GM19395 (cell line): ENCODE measurements around the gene CES3.
"Not testable (repeated sequence)": the region's sequence is repeated elsewhere in the genome, so short reads cannot be mapped to it uniquely, and the experiment has no call there.

Experiments used
- ATAC-seq: cut with Tn5 transposase; IDR thresholded peaks from one replicate; pipeline ENCODE4 v1.9.1; 2021; ENCODE audit warnings: mild to moderate bottlenecking, moderate library complexity; ENCODE audit not compliant: unreplicated experiment

The CES3 gene

DNA sequence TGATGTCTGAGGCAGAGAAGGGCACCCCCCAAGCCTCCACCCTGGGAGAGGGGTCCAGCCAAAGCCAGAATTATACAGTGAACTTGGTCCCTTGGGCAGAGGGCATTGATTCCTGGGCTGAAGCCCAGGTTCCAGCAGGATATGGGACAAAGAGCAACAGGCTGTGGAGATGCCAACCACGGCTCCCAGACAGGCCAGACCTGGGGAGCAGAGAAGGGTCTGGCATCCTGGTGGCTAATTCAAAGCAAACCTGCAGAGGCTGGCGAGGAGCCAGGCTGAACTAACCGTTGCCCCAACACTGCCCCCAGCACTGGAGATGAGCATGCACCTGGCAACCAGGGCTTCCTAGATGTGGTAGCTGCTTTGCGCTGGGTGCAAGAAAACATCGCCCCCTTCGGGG lies 3.0 kb downstream of the CES3 start:
- no peak for ATAC-seq

DNA sequence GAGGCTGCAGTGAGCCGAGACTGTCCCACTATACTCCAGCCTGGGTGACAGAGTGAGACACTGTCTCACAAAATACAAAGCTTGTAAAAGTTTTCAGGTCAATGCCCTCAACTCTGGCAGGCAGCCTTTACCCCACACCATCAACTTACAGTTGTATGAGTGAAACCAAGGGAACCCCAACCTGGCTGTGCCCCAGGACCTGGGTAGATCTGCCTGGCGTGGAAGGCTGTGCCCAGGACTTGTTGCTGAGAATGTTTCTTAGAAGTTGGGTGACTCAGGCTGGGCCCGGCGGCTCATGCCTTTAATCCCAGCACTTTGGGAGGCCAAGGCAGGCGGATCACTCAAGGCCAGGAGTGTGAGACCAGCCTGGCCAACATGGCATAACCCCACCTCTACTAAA lies 7.8 kb downstream of the CES3 start:
- ATAC-seq: no peak

DNA sequence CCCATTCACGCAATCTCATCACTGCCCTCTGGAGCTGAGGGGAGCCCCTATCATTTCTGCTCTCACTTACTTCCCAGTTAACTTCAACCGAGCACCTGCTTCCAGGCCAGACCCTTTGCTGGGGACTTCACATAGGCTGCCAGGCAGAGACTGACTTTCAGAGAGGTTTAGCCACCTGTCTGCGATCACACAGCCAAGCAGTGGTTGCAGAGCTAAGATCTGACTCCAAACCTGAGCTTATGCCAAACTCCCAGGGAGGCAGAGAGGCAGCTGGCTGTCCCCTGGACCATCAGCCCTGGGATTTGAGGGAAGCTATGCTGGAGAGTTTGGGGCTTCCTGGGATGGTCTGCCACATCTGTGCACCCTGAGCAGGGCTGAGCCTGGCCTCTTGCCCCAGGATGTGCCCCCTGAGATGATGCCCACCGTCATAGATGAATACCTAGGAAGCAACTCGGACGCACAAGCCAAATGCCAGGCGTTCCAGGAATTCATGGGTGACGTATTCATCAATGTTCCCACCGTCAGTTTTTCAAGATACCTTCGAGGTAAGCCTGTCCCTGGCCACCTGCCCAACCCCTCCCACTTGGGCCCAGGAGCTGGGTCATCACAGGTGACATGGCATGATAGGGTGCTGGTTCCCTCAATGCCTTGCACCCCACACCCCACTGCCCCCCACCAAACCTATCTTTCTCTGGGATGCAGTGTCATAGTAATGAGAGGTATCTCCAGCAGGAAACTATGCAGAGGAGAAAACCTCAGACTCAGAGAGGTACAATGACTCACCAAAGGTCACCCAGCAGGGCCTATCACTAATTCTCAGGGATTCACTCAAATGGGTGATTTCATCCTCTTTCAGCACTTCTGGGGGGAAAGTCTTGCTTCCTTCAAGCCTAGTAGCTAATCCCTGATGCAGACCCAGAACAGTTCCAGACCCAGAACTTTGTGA lies 10.0 kb downstream of the CES3 start:
- no peak for ATAC-seq

DNA sequence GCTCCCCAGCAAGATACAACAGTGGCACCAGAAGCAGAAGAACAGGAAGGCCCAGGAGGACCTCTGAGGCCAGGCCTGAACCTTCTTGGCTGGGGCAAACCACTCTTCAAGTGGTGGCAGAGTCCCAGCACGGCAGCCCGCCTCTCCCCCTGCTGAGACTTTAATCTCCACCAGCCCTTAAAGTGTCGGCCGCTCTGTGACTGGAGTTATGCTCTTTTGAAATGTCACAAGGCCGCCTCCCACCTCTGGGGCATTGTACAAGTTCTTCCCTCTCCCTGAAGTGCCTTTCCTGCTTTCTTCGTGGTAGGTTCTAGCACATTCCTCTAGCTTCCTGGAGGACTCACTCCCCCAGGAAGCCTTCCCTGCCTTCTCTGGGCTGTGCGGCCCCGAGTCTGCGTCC lies 11.9 kb downstream of the CES3 start:
- no peak for ATAC-seq

DNA sequence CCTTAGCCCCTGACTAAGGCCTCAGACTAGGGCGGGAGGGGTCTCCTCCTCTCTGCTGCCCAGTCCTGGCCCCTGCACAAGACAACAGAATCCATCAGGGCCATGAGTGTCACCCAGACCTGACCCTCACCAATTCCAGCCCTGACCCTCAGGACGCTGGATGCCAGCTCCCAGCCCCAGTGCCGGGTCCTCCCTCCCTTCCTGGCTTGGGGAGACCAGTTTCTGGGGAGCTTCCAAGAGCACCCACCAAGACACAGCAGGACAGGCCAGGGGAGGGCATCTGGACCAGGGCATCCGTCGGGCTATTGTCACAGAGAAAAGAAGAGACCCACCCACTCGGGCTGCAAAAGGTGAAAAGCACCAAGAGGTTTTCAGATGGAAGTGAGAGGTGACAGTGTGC lies 12.7 kb downstream of the CES3 start:
- no peak for ATAC-seq

DNA sequence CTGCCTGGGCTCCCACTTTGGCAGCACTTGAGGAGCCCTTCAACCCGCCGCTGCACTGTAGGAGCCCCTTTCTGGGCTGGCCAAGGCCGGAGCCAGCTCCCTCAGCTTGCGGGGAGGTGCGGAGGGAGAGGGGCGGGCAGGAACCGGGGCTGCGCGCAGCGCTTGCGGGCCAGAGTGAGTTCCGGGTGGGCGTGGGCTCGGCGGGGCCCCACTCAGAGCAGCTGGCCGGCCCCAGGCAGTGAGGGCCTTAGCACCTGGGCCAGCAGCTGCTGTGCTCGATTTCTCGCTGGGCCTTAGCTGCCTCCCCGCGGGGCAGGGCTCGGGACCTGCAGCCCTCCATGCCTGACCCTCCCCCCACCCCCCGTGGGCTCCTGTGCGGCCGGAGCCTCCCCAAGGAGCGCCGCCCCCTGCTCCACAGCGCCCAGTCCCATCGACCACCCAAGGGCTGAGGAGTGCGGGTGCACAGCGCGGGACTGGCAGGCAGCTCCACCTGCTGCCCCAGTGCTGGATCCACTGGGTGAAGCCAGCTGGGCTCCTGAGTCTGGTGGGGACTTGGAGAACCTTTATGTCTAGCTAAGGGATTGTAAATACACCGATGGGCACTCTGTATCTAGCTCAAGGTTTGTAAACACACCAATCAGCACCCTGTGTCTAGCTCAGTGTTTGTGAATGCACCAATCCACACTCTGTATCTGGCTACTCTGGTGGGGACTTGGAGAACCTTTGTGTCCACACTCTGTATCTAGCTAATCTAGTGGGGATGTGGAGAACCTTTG lies 13.3 kb downstream of the CES3 start:
- ATAC-seq: not testable (repeated sequence)

DNA sequence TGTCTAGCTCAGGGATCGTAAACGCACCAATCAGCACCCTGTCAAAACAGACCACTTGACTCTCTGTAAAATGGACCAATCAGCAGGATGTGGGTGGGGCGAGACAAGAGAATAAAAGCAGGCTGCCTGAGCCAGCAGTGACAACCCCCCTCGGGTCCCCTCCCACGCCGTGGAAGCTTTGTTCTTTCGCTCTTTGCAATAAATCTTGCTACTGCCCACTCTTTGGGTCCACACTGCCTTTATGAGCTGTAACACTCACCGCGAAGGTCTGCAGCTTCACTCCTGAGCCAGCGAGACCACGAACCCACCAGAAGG lies 13.8 kb downstream of the CES3 start:
- ATAC-seq: not testable (repeated sequence)

DNA sequence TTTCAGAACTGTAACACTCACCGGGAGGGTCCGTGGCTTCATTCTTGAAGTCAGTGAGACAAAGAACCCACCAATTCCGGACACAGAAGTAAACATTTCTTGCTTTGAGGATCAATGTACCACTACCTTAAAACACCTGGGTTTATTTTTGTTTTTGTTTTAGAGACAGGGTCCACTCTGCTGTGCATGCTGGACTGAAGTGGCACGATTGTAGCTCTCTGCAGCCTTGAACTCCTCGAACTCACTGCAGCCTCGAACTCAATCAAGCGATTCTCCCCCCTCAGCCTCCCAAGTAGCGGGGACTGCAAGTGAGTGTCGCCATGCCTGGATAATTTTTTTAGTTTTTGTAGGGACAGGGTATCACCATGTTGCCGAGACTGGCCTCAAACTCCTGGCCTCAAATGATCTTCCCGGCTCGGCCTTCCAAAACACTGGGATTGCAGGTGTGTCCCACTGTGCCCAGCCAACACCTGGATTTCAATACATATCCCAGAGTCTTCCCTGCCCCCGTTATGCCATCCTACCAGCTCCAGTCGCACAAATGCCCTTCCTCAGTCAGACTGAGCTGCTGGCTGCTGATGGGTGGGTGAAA lies 14.3 kb downstream of the CES3 start:
- no peak for ATAC-seq

DNA sequence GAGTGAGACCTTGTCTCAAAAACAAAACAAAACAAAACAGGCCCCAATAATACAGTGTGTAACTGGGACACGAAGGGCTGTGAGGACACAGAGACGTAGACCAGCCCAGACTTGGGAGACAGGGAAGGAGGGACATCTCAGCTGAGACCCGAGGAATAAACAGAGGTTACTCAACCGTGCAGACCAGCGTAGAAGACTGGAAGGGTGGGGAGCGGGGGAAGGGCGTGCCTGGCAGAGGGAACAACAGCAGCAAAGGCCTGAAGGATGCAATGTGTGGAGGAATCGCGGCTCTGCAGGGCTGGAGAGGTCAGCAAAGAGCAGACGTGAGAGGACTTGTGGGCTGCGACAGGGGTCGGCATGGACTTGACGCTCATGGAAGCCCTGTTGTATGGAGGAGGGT lies 15.7 kb downstream of the CES3 start:
- no peak for ATAC-seq

DNA sequence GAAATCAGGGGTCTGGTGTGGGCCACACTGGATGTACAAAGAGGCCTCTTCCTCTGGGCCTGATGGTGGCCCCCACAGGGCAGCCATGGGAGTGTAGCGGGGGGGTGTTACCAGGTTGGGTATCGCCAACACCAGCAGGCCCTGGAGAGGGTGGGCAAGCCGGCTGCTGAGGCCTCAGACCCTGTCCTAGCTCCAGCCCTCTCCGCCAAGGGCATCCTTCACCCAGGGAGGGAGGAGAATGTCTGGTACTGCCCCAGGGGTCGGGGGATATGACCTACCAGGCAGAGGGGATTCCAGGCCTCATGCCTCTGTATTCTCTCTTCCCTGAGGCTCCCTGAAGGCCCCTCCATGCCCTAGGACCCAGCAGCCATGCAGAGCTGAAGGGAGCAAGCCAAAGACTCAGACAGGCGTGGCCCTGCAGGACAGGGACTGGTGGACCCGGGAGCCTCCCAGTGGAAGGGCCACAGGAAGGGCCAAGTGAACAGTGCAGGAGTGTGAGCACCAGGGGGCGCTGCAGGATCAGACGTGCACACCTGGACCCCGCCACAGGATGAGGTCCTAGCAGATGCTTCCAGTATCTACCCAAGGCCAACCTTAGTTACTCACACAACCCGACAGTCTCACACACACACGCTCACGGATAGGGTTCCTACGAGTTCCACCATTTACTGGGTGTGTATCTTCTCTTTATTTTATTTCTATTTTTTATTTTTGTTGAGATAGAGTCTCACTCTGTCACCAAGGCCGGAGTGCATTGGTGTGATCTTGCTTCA lies 16.5 kb downstream of the CES3 start:
- ATAC-seq: no peak

DNA sequence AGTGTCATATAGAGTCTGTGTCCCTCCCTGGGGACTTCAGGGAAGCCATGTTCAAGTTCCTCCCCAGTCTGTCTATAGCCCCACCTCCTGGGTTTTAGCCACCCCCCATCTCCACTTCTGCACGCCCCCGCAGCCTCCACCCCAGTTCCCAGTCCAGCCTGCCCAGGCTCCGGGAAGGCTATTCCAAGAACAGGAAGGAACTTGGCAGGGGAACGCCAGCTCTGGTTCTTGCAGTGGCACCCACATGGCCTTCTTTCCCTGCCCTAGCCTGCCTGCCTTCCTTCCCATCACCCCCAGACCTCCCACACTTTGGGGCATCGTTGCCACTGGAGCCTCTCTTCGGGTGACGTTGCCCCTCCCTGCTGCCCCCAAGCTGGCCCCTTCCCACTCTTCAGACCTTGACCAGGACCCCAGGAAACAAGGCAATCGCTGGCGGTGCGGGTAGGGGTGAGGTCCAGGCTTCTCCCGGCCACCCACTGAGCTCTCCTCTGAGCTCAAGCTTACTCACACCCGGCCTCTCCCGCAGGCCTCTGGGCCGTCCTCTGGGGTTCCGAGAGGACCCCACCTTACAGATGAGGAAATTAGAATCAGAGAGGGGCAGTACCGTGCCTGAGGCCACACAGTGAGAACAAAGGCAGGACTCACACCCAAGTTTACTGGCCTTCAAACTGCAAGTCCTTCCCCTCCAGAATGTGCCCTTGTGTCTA lies 18.1 kb downstream of the CES3 start:
- ATAC-seq: no peak

DNA sequence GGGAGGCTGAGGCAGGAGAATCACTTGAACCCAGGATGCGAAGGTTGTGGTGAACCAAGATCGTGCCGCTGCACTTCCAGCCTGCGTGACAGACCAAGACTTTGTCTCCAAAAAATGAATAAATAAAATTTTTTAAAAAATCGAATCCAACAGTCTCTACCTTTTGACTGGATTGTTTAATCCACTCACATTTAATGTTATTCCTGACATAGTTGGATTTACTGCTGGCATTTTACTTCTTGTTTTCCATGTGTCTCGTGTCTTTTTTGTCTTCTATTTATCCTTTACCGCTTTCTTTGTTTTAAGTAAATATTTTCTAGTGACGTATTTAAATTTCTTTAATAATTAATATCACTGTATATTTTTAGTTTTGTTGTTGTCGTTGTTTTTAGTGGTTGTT lies 22.0 kb downstream of the CES3 start:
- ATAC-seq: no peak

DNA sequence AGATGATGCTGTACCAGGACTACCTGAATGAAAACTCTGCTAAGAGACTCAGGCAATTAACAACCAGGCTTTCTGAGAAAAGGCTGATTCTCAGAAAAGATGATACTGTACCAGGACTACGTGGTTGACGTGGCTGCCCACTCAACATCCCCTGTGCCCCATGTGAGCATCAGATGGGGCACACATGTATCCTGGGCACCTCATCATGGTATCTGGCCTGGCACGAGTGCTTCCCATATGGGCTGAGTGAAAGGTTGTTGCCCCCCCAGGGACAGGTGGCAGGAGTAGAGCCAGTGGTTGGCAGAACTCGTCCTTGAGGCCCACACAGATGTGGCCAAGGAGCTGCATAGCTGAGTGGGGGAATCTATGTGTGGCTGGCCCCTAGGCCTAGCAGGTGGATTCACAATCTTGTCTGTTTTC lies 23.8 kb downstream of the CES3 start:
- ATAC-seq: no peak

DNA sequence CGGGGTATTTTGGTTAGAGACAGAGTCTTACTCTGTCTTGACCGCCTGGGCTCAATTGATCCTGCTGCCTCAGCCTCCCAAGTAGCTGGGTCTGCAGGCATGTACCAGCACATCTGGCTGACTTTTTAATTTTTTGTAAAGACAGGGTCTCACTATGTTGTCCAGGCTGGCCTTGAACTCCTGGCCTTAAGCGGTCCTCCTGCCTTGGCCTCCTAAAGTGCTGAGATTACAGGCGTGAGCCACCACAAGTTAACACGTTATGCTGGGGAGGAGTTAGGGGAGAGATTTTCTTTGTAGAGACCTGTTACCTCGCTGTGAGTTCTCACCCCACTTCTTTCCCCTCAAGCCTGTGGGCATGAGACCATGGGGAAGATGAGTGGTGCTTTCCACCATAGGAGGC lies 25.5 kb downstream of the CES3 start:
- ATAC-seq: no peak

DNA sequence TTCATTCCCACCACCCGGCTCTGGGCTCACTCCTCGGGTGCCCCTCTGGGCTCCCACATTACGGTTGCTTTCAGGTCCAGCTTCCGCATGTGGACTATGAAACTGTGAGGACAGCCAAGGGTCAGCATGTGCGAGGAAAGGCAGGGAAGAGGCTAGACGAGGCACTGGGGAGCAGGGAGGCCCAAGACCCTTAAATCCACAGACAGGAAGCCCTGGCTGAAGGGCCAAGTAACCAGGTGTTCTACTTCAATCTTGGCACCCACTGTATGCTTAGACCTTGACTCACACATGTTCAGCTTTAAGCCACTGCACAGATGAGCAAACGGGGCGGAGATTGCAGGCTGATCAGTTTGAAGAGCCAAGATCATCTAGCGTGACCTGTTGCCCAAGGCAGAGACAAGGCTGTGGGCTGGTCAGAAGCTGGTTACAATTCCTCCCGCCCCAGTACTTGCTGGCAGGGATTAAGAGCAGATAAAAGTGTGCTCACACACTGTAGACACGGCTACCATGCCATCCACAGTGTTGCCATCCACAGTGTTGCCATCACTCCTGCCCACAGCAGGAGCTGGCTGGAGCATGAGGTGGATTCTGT lies 27.2 kb downstream of the CES3 start, which contains the start of gene CES4A:
Gene CES4A (plus strand): TSS at position 393 of the 592 bp plus-strand sequence. CDS start 184 bp downstream, at position 577.
- no peak for ATAC-seq

DNA sequence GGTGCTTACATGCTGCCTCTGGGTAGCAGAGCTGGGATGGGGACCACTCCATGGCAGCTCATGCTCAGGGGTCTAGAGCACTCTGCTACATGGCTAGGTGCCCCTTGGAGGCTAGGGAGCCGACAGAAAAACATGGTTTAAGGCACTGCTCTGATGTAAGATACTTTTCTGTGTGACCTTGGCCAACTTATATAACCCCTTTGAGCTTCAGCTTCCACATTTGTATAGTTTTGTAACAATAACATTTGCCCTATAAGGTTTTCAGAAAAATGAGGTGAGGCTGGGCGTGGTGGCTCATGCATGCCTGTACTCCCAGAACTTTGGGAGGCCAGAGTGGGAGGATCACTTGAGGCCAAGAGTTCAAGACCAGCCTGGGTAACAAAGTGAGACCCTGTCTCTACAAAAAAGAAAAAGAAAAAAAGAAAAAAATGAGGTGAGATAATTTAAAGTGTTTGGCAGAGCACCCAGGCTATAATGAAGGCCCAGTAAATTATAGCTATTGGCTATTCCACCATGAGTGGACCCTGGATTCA lies 30.5 kb downstream of the CES3 start:
- ATAC-seq: no peak

DNA sequence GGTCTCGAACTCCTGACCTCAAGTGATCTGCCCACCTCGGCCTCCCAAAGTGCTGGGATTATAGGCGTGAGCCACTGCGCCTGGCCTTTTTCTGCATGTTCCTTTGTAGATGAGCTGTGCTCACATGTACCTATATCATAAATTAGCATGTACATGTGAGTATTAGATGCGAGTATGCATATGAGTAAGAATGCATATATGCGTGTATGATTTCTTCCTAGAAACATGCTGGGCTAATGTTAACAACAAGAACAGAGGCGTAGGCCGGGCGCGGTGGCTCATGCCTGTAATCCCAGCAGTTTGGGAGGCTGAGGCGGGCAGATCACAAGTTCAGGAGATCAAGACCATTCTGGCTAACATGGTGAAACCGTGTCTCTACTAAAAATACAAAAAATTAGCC lies 32.5 kb downstream of the CES3 start:
- ATAC-seq: not testable (repeated sequence)

DNA sequence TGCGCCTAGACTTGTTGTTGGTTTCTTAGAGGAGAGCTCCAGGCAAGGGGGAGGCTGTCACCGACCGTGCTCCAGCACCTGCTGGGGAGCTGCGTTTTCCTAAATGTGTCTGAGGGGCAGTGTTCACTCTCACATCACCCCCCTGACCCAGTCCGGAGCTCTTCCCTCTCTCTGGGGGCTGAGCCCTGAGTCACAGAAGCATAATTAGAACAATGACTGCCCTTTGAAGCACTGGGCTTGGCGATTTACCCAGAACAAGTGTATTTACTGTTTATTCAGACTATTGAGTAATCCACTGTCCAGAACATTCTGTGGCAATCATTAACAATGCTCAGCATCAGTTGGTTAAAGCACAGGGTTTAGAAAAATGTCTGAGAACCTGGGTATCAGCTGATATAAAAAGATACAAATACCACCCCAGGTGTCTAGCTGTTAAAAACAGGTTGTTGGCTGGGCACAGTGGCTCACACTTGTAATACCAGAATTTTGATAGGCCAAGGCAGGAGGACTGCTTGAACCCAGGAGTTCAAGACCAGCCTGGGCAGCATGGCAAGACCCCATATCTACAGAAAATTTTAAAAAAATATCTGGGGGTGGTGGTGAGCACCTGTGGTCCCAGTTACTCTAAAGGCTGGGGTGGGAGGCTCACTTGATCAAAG lies 35.4 kb downstream of the CES3 start:
- ATAC-seq: no peak

DNA sequence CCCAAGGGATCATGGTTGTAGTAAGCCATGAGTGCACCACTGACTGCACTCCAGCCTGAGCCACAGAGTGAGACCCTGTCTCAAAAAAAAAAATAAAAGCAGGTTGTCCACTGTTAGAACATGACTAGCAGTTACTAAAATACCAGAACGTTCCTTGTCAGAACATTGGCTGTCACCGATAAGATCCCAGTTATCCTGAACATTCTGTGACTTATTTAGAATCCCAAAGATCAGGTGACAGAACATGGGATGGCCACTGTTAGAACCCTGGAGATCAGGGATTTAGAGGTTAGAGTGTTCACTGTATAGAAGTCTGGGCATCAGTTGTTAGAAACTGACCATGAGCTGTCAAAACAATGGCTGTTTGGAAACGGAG lies 35.9 kb downstream of the CES3 start:
- no peak for ATAC-seq
